HG03060 (cell line): ENCODE measurements around the gene NT5E.

Experiments used
- ATAC-seq: cut with Tn5 transposase; IDR thresholded peaks from one replicate; pipeline ENCODE4 v1.9.1; 2021; ENCODE audit warnings: low read depth, moderate number of reproducible peaks; ENCODE audit not compliant: unreplicated experiment

The NT5E gene

GRCh38 chr6:85421181-85421580, 28.7 kb upstream of the NT5E start:
- no peak for ATAC-seq

DNA sequence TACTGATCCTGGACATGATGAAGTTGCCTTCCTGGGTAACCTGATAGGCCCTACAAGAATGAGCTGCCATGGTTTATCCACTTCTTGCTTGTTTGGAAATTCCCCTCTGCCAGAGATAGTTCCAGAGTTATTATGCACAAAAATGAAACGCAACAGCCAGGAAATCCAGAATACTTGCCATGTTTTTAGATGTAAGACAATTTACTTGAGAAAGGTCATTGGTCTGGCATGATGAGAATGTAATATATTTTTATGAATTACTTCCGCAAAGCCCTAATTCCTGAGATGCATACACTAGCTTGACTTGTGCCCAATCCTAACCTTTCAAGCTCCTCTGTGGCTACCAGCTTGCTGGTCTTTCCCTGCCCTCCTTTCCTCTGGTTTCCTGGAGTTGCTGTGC, 27.9 kb upstream of the NT5E start:
- ATAC-seq = no peak

DNA sequence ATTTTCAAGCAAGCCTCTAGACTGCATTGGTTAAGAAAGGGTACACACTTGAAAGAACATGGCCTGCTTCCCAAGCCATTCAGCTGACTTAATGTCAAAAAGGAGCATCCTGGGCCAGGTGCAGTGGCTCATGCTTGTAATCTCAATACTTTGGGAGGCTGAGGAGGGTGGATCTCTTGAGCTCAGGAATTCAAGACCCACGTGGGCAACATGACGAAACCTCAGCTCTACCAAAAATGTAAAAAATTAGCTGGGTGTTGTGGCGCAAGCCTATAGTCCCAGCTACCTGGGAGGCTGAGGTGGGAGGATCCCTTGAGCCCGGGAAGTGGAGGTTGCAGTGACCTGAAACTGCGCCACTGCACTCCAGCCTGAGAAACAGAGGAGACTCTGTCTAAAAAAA, 26.9 kb upstream of the NT5E start:
- ATAC-seq = no peak

DNA sequence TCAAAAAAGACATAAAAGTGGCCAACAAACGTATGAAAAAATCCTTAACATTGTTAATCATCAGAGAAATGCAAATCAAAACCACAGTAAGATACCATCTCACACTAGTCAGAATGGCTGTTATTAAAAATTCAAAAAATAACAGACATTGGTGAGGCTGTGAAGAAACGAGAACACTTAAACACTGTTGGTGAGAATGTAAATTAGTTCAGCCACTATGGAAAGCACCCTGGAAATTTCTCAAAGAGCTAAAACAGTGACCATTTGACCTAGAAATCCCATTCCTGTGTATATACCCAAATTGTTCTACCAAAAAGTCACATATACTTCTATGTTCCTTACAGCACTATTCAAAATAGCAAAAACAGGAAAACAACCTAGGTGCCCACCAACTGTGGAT, 24.9 kb upstream of the NT5E start:
- ATAC-seq = no peak

DNA sequence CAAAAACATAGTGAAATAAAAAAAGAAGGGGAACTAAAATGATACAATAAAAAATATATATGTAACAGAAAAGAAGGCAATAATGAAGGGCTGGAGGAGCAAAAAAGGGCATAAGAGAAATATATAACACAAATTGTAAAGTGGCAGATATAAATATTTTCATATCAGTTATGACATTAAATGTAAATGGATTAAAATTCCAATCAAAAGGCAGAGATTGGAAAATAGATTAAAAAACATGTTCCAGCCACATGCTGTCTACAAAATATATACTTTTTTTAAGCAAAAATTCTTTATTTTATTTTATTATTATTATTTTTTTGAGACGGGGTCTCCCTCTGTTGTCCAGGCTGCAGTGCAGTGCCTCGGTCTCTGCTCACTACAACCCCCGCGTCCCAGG, 23.9 kb upstream of the NT5E start:
- ATAC-seq = no peak

- ATAC-seq = no peak
Measured at GRCh38 chr6:85428486-85428885, 21.4 kb upstream of the NT5E start.

- no peak for ATAC-seq
Measured at GRCh38 chr6:85429346-85429745, 20.5 kb upstream of the NT5E start.

DNA sequence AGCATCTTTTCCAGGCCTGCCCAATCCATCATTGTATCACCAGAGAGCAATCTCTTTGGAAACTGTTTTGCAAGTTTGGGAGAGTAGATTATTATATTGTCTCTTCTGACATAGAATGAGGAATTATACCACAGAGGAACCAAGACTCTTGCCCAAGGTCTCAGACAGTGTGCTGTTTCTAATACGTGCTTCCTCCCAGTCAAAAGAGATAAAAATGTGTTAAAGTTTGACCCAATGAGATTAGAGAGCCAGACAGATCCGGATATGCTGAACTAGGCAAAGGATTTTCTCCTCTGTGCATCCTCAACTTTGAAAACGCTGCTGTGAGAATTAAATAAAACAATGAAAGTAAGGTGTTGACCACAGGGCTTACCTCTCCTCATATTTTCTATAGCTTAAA, 18.6 kb upstream of the NT5E start:
- ATAC-seq = no peak

DNA sequence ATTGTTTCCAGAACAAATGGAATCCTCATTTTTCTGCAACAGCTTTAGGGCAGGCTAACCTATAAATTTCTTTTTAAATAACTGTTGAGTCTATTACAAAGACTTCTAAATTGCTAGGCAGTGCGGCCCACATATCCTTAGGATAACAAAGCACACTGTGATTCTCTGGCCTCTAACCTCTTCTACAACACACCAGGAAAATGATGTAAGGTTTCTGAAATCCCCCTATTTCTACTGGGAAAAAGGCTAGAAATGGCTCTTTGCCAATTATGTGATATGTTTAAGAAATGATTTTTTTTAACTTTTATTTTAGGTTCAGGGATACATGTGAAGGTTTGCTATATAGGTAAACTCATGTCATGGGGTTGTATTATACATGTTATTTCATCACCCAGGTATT, 17.3 kb upstream of the NT5E start:
- no peak for ATAC-seq

- ATAC-seq = no peak
Measured at GRCh38 chr6:85435851-85436250, 14.0 kb upstream of the NT5E start.

DNA sequence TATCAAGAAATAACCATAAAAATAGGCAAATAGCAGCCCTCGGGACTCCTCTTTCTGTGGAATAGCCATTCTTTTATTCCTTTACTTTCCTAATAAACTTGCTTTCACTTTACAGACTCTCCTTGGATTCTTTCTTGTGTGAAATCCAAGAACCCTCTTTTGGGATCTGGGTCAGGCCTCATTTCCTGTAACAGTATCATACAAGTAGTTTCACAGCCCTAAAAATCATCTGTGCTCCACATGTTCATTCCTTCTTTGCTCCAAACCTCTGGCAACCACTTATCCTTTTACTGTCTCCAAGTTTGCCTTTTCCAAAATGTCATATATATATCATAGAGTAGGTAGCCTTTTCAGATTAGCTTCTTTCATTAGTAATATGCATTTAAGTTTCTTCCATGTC, 13.5 kb upstream of the NT5E start:
- no peak for ATAC-seq

GRCh38 chr6:85436939-85437495, 12.9 kb upstream of the NT5E start:
- ATAC-seq = no peak

- no peak for ATAC-seq
Measured at GRCh38 chr6:85443349-85444117, 6.3 kb upstream of the NT5E start.

DNA sequence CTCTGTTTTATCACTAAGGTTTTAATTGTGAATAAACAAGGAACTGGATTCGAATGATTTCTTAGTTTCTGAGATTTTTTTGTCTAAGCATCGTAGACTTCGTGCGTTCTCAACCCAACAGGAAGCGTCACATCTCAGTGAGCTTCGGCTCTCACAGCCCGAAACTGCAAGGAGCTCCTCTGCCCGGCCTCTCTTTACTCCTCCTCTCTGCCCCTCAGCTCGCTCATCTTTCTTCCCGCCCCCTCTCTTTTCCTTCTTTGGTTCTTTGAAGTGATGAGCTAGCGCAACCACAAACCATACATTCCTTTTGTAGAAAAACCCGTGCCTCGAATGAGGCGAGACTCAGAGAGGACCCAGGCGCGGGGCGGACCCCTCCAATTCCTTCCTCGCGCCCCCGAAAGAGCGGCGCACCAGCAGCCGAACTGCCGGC, 480 bp upstream of the NT5E start:
- peak; percentile 48 for ATAC-seq

DNA sequence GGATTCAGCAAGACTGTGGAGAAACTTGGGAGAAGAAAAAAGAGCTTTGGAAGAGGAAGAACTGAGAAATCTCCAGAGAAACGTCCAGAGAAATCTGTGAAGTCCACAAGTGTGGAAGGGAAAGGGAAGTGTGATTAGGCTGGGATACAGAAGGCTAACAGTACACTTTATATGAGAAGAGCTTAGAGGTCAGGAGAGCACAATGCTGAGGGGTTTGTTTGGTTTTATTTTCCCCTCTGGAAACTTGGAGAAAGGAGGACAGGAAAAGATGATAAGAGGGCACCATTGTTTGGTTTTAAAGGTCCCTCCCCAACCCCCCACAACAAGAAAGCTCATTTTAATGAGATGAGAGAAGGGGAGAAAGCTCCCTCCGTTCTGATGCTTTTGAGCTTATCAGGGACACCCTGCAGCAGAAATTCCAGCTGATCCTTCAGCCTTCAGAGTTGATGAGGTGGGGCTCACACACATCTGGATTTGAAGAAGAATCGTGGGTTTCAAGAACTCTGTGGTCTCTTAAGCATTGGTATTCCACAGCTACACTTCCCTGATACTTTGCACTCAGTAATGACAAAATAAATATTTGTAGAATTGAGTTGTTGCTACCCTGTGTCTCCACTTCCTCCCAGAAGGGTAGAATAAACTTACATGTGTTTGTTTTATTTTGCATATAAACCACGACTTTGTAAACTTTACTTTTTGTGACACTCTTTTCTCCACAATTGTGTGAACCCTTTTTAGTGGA, 1.9 kb downstream of the NT5E start:
- no peak for ATAC-seq

- ATAC-seq = no peak
Measured at GRCh38 chr6:85452441-85452881, 2.6 kb downstream of the NT5E start.

- no peak for ATAC-seq
Measured at GRCh38 chr6:85453052-85453451, 3.2 kb downstream of the NT5E start.

- no peak for ATAC-seq
Measured at GRCh38 chr6:85453490-85453889, 3.6 kb downstream of the NT5E start.

GRCh38 chr6:85455471-85456026, 5.7 kb downstream of the NT5E start:
- no peak for ATAC-seq

DNA sequence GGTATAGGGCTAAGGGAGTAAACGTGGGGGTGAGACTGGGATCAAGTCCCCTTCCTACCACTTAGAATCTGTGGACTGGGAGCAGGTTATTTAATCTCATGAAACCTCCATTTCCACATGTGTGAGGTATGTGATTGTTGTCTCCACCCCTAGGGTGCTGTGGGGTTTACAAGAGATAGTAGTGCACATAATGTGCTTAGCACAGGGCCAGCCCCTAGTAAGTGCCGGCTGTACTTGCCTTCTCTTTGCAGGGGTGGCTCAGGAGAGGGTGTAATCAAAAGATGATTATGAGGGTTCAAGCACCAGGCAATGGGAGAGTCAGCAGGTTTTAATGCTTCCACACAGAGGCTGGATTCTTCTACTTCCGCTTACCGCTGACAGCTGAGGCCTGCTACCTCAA, 6.9 kb downstream of the NT5E start:
- no peak for ATAC-seq

DNA sequence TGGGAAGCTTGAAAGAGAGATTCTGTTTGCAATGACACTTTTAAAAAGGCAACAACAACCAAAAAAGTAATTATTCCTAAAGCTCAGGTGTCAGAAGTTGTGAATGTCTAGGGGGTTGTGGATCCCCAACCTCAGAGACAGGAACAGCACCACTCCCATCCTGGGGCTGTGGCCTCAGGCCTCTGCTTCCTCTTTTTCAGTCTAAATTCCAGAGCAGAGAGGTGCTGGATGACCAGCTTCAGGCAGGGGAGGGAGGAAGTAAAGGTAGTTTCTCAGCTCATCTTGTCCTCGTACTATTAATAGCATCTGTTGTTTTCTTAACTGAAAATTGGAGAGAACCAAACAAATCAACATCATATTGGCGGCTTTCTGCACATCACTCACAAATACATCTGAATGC, 8.3 kb downstream of the NT5E start:
- no peak for ATAC-seq
